HG03442 (cell line): ENCODE data around the gene ADARB2.
A peak's percentile ranks its signal among the peaks of the same experiment; 100 is the strongest.
"Not testable (repeated sequence)": the region's sequence is repeated elsewhere in the genome, so short reads cannot be mapped to it uniquely, and the experiment has no call there.

Experiments
- ATAC-seq: cut with Tn5 transposase; IDR thresholded peaks from one replicate; pipeline ENCODE4 v1.9.1; 2021; ENCODE audit warnings: mild to moderate bottlenecking, moderate library complexity; ENCODE audit not compliant: unreplicated experiment

Gene ADARB2

GRCh38 chr10:1451362-1451888, 285.9 kb downstream of the ADARB2 start:
- ATAC-seq: no peak

- no peak for ATAC-seq
Observed at GRCh38 chr10:1449572-1450205, 287.6 kb downstream of the ADARB2 start.

- ATAC-seq: no peak
Observed at GRCh38 chr10:1449021-1449420, 288.3 kb downstream of the ADARB2 start.

- no peak for ATAC-seq
Observed at GRCh38 chr10:1448252-1448930, 288.9 kb downstream of the ADARB2 start.

GRCh38 chr10:1444826-1445225, 292.5 kb downstream of the ADARB2 start:
- ATAC-seq: no peak

GRCh38 chr10:1440897-1441296, 296.4 kb downstream of the ADARB2 start:
- no peak for ATAC-seq

- no peak for ATAC-seq
Observed at GRCh38 chr10:1434912-1435692, 302.2 kb downstream of the ADARB2 start.

GRCh38 chr10:1434202-1434601, 303.1 kb downstream of the ADARB2 start:
- ATAC-seq: no peak

- ATAC-seq: no peak
Observed at GRCh38 chr10:1432161-1432560, 305.2 kb downstream of the ADARB2 start.

- no peak for ATAC-seq
Observed at GRCh38 chr10:1431229-1431628, 306.1 kb downstream of the ADARB2 start.

- not testable (repeated sequence) for ATAC-seq
Observed at GRCh38 chr10:1427521-1428186, 309.7 kb downstream of the ADARB2 start.

GRCh38 chr10:1426786-1427185, 310.5 kb downstream of the ADARB2 start:
- no peak for ATAC-seq

GRCh38 chr10:1425879-1426278, 311.4 kb downstream of the ADARB2 start:
- peak; percentile 71 for ATAC-seq

- no peak for ATAC-seq
Observed at GRCh38 chr10:1424648-1425047, 312.7 kb downstream of the ADARB2 start.

GRCh38 chr10:1423676-1424253, 313.6 kb downstream of the ADARB2 start:
- ATAC-seq: no peak

- ATAC-seq: no peak
Observed at GRCh38 chr10:1422275-1422674, 315.1 kb downstream of the ADARB2 start.

- peak; percentile 98 for ATAC-seq
Observed at GRCh38 chr10:1420661-1421362, 316.5 kb downstream of the ADARB2 start.

- ATAC-seq: no peak
Observed at GRCh38 chr10:1419796-1420610, 317.3 kb downstream of the ADARB2 start.

- ATAC-seq: no peak
Observed at GRCh38 chr10:1418031-1418550, 319.2 kb downstream of the ADARB2 start.
